A549 (cell line): ENCODE measurements around the gene OPRL1. TPM values are rescaled to one million over a fixed set of nuclear protein-coding genes. Genes with fewer than 3 reads are reported as not detected.

Experiments
- ATAC-seq, 2 experiments: fragments of 200-7000 bp in 1 of 2; fragments of >200 bp in 1 of 2; cut with Nextera tagmentation in 1 of 2; cut with Tn5 transposase in 1 of 2; 3 replicates each; pipeline versions ENCODE4 v1.8.0 to v1.9.1; 2018 to 2020; ENCODE audit warnings: mild to moderate bottlenecking in 1 of 2, moderate library complexity in 1 of 2
- CTCF ChIA-PET: fragments of 300-600 bp; sonication (Branson Sonifier 250); formaldehyde crosslinking; extraction: SDS; loops from one replicate; lab custom pipeline; 2021; ENCODE audit warnings: antibody characterized with exemption, inconsistent platforms; lab: Yijun Ruan, JAX
- POLR2A ChIA-PET: fragments of 350-600 bp; formaldehyde crosslinking; extraction: SDS; loops from one replicate; lab custom pipeline; 2021; ENCODE audit warnings: antibody characterized with exemption, inconsistent platforms; lab: Yijun Ruan, JAX
- DNase-seq, 2 experiments: peaks; one replicate each; pipeline versions ENCODE4 v3.0.0 to v3.0.0-alpha.2; 2011 to 2016; ENCODE audit warnings: low read depth in 1 of 2, low spot score in 1 of 2
- FAIRE-seq: peaks from 2 replicates; lab custom pipeline; 2011; peaks lifted over from hg19 to GRCh38; lab: Jason Lieb, UNC
- H3K27ac ChIP-seq, 2 experiments: fragments of >200 bp; sonication (Bioruptor Twin); formaldehyde crosslinking; 3 replicates each; pipeline ENCODE4 v1.5.1; 2016 to 2017
- H3K4me1 ChIP-seq: fragments of >200 bp; sonication (Bioruptor Twin); formaldehyde crosslinking; 3 replicates; pipeline ENCODE4 v1.6.1; 2016
- H3K4me2 ChIP-seq: fragments of >200 bp; sonication (Bioruptor Twin); formaldehyde crosslinking; 3 replicates; pipeline ENCODE4 v1.6.1; 2016
- H3K4me3 ChIP-seq: fragments of >200 bp; sonication (Bioruptor Twin); formaldehyde crosslinking; 3 replicates; pipeline ENCODE4 v1.5.1; 2016
- H3K9me3 ChIP-seq: fragments of >200 bp; sonication (Bioruptor Twin); formaldehyde crosslinking; 3 replicates; pipeline ENCODE4 v1.6.1; 2016
- BCL3 ChIP-seq: fragments of >200 bp; sonication (Bioruptor Twin); formaldehyde crosslinking; IDR thresholded peaks from 3 replicates; pipeline ENCODE4 v1.6.1; 2016
- BHLHE40 ChIP-seq: IDR thresholded peaks from 2 replicates; pipeline ENCODE4 v1.6.1; 2012; ENCODE audit warnings: low read depth, low read length, inconsistent platforms
- CEBPB ChIP-seq, 2 experiments: fragments of >200 bp in 1 of 2; sonication (Bioruptor Twin) in 1 of 2; formaldehyde crosslinking in 1 of 2; IDR thresholded peaks; 2 replicates each; pipeline ENCODE4 v1.6.1; 2012 to 2016
- E2F6 ChIP-seq: IDR thresholded peaks from 2 replicates; pipeline ENCODE4 v1.6.1; 2012; ENCODE audit warnings: low read depth, borderline replicate concordance
- ELK1 ChIP-seq: fragments of 150-350 bp; IDR thresholded peaks from 2 replicates; pipeline ENCODE4 v1.6.1; 2014; ENCODE audit warnings: low read depth, mild to moderate bottlenecking, low read length
- FOSB ChIP-seq: fragments of 250-450 bp; sonication (Bioruptor Pico); IDR thresholded peaks from 2 replicates; pipeline ENCODE4 v1.5.0; 2020; ENCODE audit warnings: mild to moderate bottlenecking, moderate library complexity
- HDAC2 ChIP-seq: fragments of 200-600 bp; sonication (generic); IDR thresholded peaks from 2 replicates; pipeline ENCODE4 v1.6.1; 2016
- HOXB13 ChIP-seq: fragments of 250-450 bp; sonication (Bioruptor Pico); IDR thresholded peaks from 2 replicates; pipeline ENCODE4 v1.5.0; 2020; ENCODE audit warnings: low read depth, mild to moderate bottlenecking, moderate library complexity
- JUN ChIP-seq, 2 experiments: fragments of >200 bp; sonication (Bioruptor Twin); formaldehyde crosslinking; IDR thresholded peaks; 2 replicates in 1 of 2; 3 replicates in 1 of 2; pipeline ENCODE4 v1.6.1; 2016 to 2017
- MAFK ChIP-seq: fragments of 450-650 bp; IDR thresholded peaks from 2 replicates; pipeline ENCODE4 v1.6.1; 2014; ENCODE audit not compliant: partially characterized antibody
- MAZ ChIP-seq: fragments of 150-350 bp; IDR thresholded peaks from 2 replicates; pipeline ENCODE4 v1.6.1; 2014; ENCODE audit warnings: antibody characterized with exemption, low read depth, low read length, borderline replicate concordance
- MYC ChIP-seq: IDR thresholded peaks from 2 replicates; pipeline ENCODE4 v1.6.1; 2012; ENCODE audit warnings: mild to moderate bottlenecking, inconsistent platforms, low read length, improper control_type of control experiment, borderline replicate concordance
- NPAS2 ChIP-seq: fragments of 250-450 bp; sonication (Bioruptor Pico); IDR thresholded peaks from 2 replicates; pipeline ENCODE4 v1.8.0; 2022; ENCODE audit warnings: mild to moderate bottlenecking, moderate library complexity, borderline replicate concordance
- NR3C1 ChIP-seq: fragments of >200 bp; sonication (Bioruptor Twin); formaldehyde crosslinking; IDR thresholded peaks from 3 replicates; pipeline ENCODE4 v1.6.1; 2017
- PBX3 ChIP-seq: IDR thresholded peaks from 2 replicates; pipeline ENCODE4 v1.6.1; 2012
- POLR2AphosphoS2 ChIP-seq: conservative IDR thresholded peaks from 2 replicates; pipeline ENCODE4 v1.6.1; 2012; ENCODE audit warnings: low read length, improper control_type of control experiment, inconsistent platforms
- REST ChIP-seq: fragments of 200-600 bp; sonication (generic); IDR thresholded peaks from 2 replicates; pipeline ENCODE4 v1.6.1; 2016; ENCODE audit warnings: antibody characterized with exemption, mild to moderate bottlenecking, moderate library complexity
- SREBF2 ChIP-seq: fragments of 450-650 bp; IDR thresholded peaks from 2 replicates; pipeline ENCODE4 v1.6.1; 2014; ENCODE audit warnings: mild to moderate bottlenecking, moderate library complexity
- ZC3H11A ChIP-seq: fragments of 450-650 bp; IDR thresholded peaks from 2 replicates; pipeline ENCODE4 v1.6.1; 2014; ENCODE audit warnings: antibody characterized with exemption, mild to moderate bottlenecking
- ZSCAN20 ChIP-seq: fragments of 250-450 bp; sonication (Bioruptor Pico); IDR thresholded peaks from 2 replicates; pipeline ENCODE4 v1.8.0; 2022; ENCODE audit warnings: mild to moderate bottlenecking, moderate library complexity
- WGBS: methylation state at CpG from one replicate; pipeline ENCODE4 v1.1.6; 2017; ENCODE audit errors: missing lambda C conversion rate; 5-methylcytosine and 5-hydroxymethylcytosine counted together
- polyA plus RNA-seq, 4 experiments: library from polyadenylated mRNA; depleted of rRNA in 3 of 4; stranded (reverse); fragments of >200 nt; fragmentation: RNase III in 1 of 4; extraction: RNeasy Plus Mini Kit Qiagen cat#74134 plus additional on column Dnase treatment in 1 of 4; gene quantifications; 2 replicates in 3 of 4; 3 replicates in 1 of 4; pipeline ENCODE4 v1.2.3, GENCODE V29; 2011 to 2017

Gene OPRL1
- polyA plus RNA-seq, 2 of the 4 experiments (the other 2 are of a cell fraction): 0.54 to 1.2 TPM

- TF ChIP-seq REST (no peak), BHLHE40 (no peak), CEBPB (IDR thresholded peaks at IDR 0.05) (no peak), MAFK (no peak), PBX3 (no peak), NR3C1 (no peak), ZC3H11A (no peak), MYC (no peak), JUN (IDR thresholded peaks at IDR 0.05) (no peak), BCL3 (no peak), SREBF2 (no peak)
These were observed 4.3 kb upstream of the OPRL1 start (continued) for GRCh38 chr20:64075556-64075955.

- ChIA-PET CTCF (interaction anchor here (0.6 to 2.9 kb wide), 10 partner anchors 16 to 90 kb away, joined by 3 to 11 read pairs (median 4); no protein-coding TSS in a partner anchor), POLR2A (interaction anchor here (0.6 kb wide), 1 partner anchor 166 kb away, joined by 4 read pairs; no protein-coding TSS in a partner anchor)
- ATAC-seq: no peak
- Histone ChIP-seq H3K27ac (no peak overlapping the region), H3K9me3 (no peaks in the 10 kb centered on the region), H3K4me1 (peaks cover 21% of the 10 kb centered on the region), H3K4me2 (no peak overlapping the region), H3K4me3 (no peak overlapping the region)
- TF ChIP-seq HDAC2 (no peak), NR3C1 (no peak)
- no peak for FAIRE-seq
- DNase-seq: no peak
- 98% methylated on average over 13 of the region's 22 CpGs for WGBS
These were observed 3.6 kb upstream of the OPRL1 start for GRCh38 chr20:64076061-64076997.

GRCh38 chr20:64077094-64077493 is 2.8 kb upstream of the OPRL1 start:
- Histone ChIP-seq H3K4me2 (no peak overlapping the region), H3K4me3 (no peak overlapping the region), H3K27ac (no peak overlapping the region), H3K4me1 (peaks cover 21% of the 10 kb centered on the region), H3K9me3 (no peaks in the 10 kb centered on the region)
- TF ChIP-seq E2F6: no peak
- no peak for TF ChIP-seq NPAS2 (CRISPR knock-in tag)
- TF ChIP-seq MAZ: no peak
- TF ChIP-seq HOXB13 (CRISPR knock-in tag): no peak
- TF ChIP-seq FOSB (CRISPR knock-in tag): no peak
- TF ChIP-seq ZSCAN20 (CRISPR knock-in tag): no peak
- TF ChIP-seq ELK1: no peak
- TF ChIP-seq POLR2AphosphoS2: no peak
- FAIRE-seq: no peak
- 91% methylated on average over 8 of the region's 8 CpGs for WGBS
- CTCF ChIA-PET: interaction anchor here (0.8 to 2.9 kb wide), 4 partner anchors 25 to 69 kb away, joined by 3 to 11 read pairs (median 4); no protein-coding TSS in a partner anchor
- DNase-seq: no peak
- ATAC-seq: no peak
- POLR2A ChIA-PET: no interaction called here
